ENCODE results near the gene FOXD4L5. TPM values are rescaled to one million over a fixed set of nuclear protein-coding genes. Genes with fewer than 3 reads are reported as not detected.
"Not testable (repeated sequence)": the region's sequence is repeated elsewhere in the genome, so short reads cannot be mapped to it uniquely, and the experiment has no call there.

FOXD4L5 gene
- not detected for polyA plus RNA-seq (2013, experiment 1 of 2)
- polyA plus RNA-seq (2013, experiment 2 of 2), result not detected

- not testable (repeated sequence) for H3K4me3 ChIP-seq (ENCODE audit: extremely low read depth, insufficient read depth, low read length, poor library complexity, severe bottlenecking); H3K9me3 ChIP-seq (ENCODE audit: control insufficient read depth, low read length); H3K27ac ChIP-seq (ENCODE audit: low read depth, low read length, severe bottlenecking); H3K4me1 ChIP-seq (ENCODE audit: control insufficient read depth, insufficient read depth, low read length, poor library complexity, severe bottlenecking); H3K36me3 ChIP-seq (ENCODE audit: control insufficient read depth, insufficient read depth, low read length)
- WGBS, 2 experiments (ENCODE audit: insufficient coverage in 2 of 2), result no CpG with 5 or more reads among the region's 2 CpGs
Observed at GRCh38 chr9:65285109-65285508, at the start of gene FOXD4L5. TSS of gene FOXD4L5 (minus strand) at chr9:65285209. CDS start at chr9:65284377, 832 bp downstream.

- not testable (repeated sequence) for H3K9me3 ChIP-seq (ENCODE audit: control insufficient read depth, low read length); H3K4me1 ChIP-seq (ENCODE audit: control insufficient read depth, insufficient read depth, low read length, poor library complexity, severe bottlenecking); H3K36me3 ChIP-seq (ENCODE audit: control insufficient read depth, insufficient read depth, low read length); H3K27ac ChIP-seq (ENCODE audit: low read depth, low read length, severe bottlenecking); H3K4me3 ChIP-seq (ENCODE audit: extremely low read depth, insufficient read depth, low read length, poor library complexity, severe bottlenecking)
- WGBS, 2 experiments (ENCODE audit: insufficient coverage in 2 of 2), result no CpG with 5 or more reads among the region's 33 CpGs
Observed at GRCh38 chr9:65283943-65284342, 1.1 kb downstream of the FOXD4L5 start.

- not testable (repeated sequence) for H3K9me3 ChIP-seq (ENCODE audit: control insufficient read depth, low read length); H3K4me3 ChIP-seq (ENCODE audit: extremely low read depth, insufficient read depth, low read length, poor library complexity, severe bottlenecking); H3K36me3 ChIP-seq (ENCODE audit: control insufficient read depth, insufficient read depth, low read length); H3K4me1 ChIP-seq (ENCODE audit: control insufficient read depth, insufficient read depth, low read length, poor library complexity, severe bottlenecking); H3K27ac ChIP-seq (ENCODE audit: low read depth, low read length, severe bottlenecking)
- no CpG with 5 or more reads among the region's 27 CpGs for WGBS, 2 experiments (ENCODE audit: insufficient coverage in 2 of 2)
Observed at GRCh38 chr9:65282976-65283375, 2.0 kb downstream of the FOXD4L5 start.
